K562 (cell line): ENCODE data around the gene PLSCR3. TPM values are rescaled to one million over a fixed set of nuclear protein-coding genes. Genes with fewer than 3 reads are reported as not detected.

ENCODE experiments used
- CCAR2 ChIP-seq: fragments of 200-400 bp; formaldehyde crosslinking; IDR thresholded peaks from 2 replicates; pipeline ENCODE4 v1.6.1; 2017; ENCODE audit warnings: mild to moderate bottlenecking, low read depth, low read length
- CHCHD3 ChIP-seq: fragments of 250-450 bp; sonication (Bioruptor Pico); IDR thresholded peaks from 2 replicates; pipeline ENCODE4 v2.1.2; 2022; ENCODE audit warnings: mild to moderate bottlenecking
- KHSRP ChIP-seq: fragments of 450-650 bp; IDR thresholded peaks from 2 replicates; pipeline ENCODE4 v1.6.1; 2017
- MBD2 ChIP-seq: sonication (generic); IDR thresholded peaks from 2 replicates; pipeline ENCODE4 v1.6.1; 2016; ENCODE audit warnings: low read depth, borderline replicate concordance
- MXI1 ChIP-seq: IDR thresholded peaks from 2 replicates; pipeline ENCODE4 v1.6.1; 2011; ENCODE audit warnings: low read depth, mild to moderate bottlenecking, improper control_type of control experiment, low read length
- NEUROD1 ChIP-seq: fragments of 150-350 bp; IDR thresholded peaks from 2 replicates; pipeline ENCODE4 v1.6.1; 2014; ENCODE audit warnings: borderline replicate concordance, low read length, low read depth; ENCODE audit not compliant: partially characterized antibody
- NFE2 ChIP-seq: IDR thresholded peaks from 2 replicates; pipeline ENCODE4 v1.6.1; 2014; ENCODE audit warnings: antibody characterized with exemption, low read depth
- POLR3A ChIP-seq: IDR thresholded peaks from 2 replicates; pipeline ENCODE4 v1.6.1; 2011; ENCODE audit warnings: borderline replicate concordance, mild to moderate bottlenecking, moderate library complexity; ENCODE audit not compliant: insufficient read length, insufficient read depth; ENCODE audit errors: extremely low read depth
- RAD21 ChIP-seq, 2 experiments: fragments of 250-450 bp in 1 of 2; fragments of 450-650 bp in 1 of 2; sonication (Bioruptor Pico) in 1 of 2; formaldehyde crosslinking in 1 of 2; IDR thresholded peaks in 1 of 2; conservative IDR thresholded peaks in 1 of 2; 2 replicates each; pipeline versions ENCODE4 v1.4.0 to v1.8.0; 2020 to 2022; ENCODE audit warnings: mild to moderate bottlenecking in 2 of 2, moderate library complexity in 1 of 2
- RBFOX2 ChIP-seq: fragments of 200-400 bp; formaldehyde crosslinking; IDR thresholded peaks from 2 replicates; pipeline ENCODE4 v1.6.1; 2017; ENCODE audit warnings: low read depth, mild to moderate bottlenecking, low read length, moderate library complexity
- SAFB2 ChIP-seq: fragments of 200-400 bp; formaldehyde crosslinking; IDR thresholded peaks from 2 replicates; pipeline ENCODE4 v1.6.1; 2018; ENCODE audit warnings: borderline replicate concordance, low read length, low read depth, moderate library complexity; ENCODE audit not compliant: severe bottlenecking
- ZFP36 ChIP-seq: fragments of 150-350 bp; IDR thresholded peaks from 2 replicates; pipeline ENCODE4 v1.6.1; 2018; ENCODE audit warnings: low read length, low read depth; ENCODE audit not compliant: partially characterized antibody
- ZNF24 ChIP-seq: fragments of 450-650 bp; IDR thresholded peaks from 2 replicates; pipeline ENCODE4 v1.6.1; 2016
- ZNF79 ChIP-seq: fragments of 250-450 bp; sonication (Bioruptor Pico); IDR thresholded peaks from 2 replicates; pipeline ENCODE4 v1.4.0; 2020; ENCODE audit warnings: low read depth, mild to moderate bottlenecking, moderate library complexity
- polyA plus RNA-seq, 8 experiments: library from polyadenylated mRNA; depleted of rRNA in 4 of 8; stranded (reverse) in 5 of 8; unstranded in 3 of 8; fragments of >200 nt; fragmentation: Nextera tagmentation in 2 of 8; fragmentation: Illumina TruSeq in 1 of 8; extraction: Ambion mirVana in 2 of 8; extraction: Trizol in 1 of 8; gene quantifications; 2 replicates each; pipeline versions ENCODE4 v1.2.1 to v1.2.3, GENCODE V29; 2011 to 2014; ENCODE audit warnings: inconsistent platforms in 1 of 8, missing spikeins in 1 of 8
- total RNA-seq, 7 experiments: library from RNA; depleted of rRNA in 6 of 7; stranded (reverse); fragments of >200 nt in 6 of 7; fragmentation: Illumina TruSeq in 2 of 7; extraction: Trizol in 2 of 7; gene quantifications; 2 replicates each; pipeline versions ENCODE4 v1.2.1 to v1.2.3, GENCODE V29; 2011 to 2021; ENCODE audit warnings: low replicate concordance in 1 of 7
- TF ChIP-seq, protein P1 (sequence below): fragments of 450-650 bp; IDR thresholded peaks from 2 replicates; pipeline ENCODE4 v1.6.1; 2018; ENCODE audit not compliant: partially characterized antibody
- TF ChIP-seq, protein P2 (sequence below): fragments of 450-650 bp; IDR thresholded peaks from 2 replicates; pipeline ENCODE4 v1.6.1; 2017; ENCODE audit warnings: mild to moderate bottlenecking, moderate library complexity
- TF ChIP-seq, protein P3 (sequence below): sonication (generic); formaldehyde crosslinking; IDR thresholded peaks from 2 replicates; pipeline ENCODE4 v1.8.0; 2023; ENCODE audit warnings: missing genetic modification reagents, mild to moderate bottlenecking, borderline replicate concordance

The PLSCR3 gene
- total and polyA plus RNA-seq, 9 of the 15 experiments (the other 6 are each of a cell fraction or from before 2014, with no cell fraction given): 3.2 to 16.8 (median 4.5) TPM

DNA sequence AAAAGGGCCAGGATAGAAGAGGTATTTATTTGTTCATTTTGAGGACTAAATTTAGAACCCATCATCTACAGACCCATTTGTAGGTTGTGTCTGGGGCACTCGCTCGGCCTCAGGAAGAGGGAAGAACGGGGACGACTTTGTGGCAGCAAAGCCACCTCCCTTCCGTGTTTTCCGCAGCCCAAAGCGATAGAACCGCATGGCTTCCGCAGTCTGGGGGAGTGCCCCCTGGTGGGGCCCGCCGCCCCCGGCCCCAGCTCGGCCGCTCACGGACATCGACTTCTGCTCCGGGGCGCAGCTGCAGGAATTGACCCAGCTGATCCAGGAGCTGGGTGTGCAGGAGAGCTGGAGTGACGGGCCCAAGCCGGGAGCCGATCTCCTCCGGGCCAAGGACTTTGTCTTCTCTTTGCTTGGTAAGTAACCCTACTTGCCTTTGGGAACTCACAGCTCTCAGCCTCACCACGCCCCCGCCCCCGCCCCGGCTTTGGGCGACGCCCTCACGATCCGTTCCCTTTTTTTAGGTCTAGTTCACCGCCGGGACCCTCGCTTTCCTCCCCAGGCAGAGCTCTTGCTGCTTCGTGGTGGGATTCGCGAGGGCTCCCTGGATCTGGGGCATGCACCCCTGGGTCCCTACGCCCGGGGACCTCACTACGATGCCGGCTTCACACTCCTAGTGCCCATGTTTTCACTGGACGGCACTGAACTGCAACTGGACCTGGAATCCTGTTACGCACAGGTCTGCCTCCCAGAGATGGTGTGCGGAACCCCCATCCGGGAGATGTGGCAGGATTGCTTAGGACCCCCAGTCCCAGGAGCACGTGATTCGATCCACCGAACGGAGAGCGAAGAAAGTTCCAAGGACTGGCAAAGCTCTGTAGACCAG is 41.6 kb upstream of the PLSCR3 start (continued):
- TF ChIP-seq, protein P1, sequence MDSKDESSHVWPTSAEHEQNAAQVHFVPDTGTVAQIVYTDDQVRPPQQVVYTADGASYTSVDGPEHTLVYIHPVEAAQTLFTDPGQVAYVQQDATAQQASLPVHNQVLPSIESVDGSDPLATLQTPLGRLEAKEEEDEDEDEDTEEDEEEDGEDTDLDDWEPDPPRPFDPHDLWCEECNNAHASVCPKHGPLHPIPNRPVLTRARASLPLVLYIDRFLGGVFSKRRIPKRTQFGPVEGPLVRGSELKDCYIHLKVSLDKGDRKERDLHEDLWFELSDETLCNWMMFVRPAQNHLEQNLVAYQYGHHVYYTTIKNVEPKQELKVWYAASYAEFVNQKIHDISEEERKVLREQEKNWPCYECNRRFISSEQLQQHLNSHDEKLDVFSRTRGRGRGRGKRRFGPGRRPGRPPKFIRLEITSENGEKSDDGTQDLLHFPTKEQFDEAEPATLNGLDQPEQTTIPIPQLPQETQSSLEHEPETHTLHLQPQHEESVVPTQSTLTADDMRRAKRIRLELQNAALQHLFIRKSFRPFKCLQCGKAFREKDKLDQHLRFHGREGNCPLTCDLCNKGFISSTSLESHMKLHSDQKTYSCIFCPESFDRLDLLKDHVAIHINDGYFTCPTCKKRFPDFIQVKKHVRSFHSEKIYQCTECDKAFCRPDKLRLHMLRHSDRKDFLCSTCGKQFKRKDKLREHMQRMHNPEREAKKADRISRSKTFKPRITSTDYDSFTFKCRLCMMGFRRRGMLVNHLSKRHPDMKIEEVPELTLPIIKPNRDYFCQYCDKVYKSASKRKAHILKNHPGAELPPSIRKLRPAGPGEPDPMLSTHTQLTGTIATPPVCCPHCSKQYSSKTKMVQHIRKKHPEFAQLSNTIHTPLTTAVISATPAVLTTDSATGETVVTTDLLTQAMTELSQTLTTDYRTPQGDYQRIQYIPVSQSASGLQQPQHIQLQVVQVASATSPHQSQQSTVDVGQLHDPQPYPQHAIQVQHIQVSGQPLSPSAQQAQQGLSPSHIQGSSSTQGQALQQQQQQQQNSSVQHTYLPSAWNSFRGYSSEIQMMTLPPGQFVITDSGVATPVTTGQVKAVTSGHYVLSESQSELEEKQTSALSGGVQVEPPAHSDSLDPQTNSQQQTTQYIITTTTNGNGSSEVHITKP: peak; percentile 61
- no peak for TF ChIP-seq SAFB2
- no peak for TF ChIP-seq MBD2
- TF ChIP-seq, protein P2, sequence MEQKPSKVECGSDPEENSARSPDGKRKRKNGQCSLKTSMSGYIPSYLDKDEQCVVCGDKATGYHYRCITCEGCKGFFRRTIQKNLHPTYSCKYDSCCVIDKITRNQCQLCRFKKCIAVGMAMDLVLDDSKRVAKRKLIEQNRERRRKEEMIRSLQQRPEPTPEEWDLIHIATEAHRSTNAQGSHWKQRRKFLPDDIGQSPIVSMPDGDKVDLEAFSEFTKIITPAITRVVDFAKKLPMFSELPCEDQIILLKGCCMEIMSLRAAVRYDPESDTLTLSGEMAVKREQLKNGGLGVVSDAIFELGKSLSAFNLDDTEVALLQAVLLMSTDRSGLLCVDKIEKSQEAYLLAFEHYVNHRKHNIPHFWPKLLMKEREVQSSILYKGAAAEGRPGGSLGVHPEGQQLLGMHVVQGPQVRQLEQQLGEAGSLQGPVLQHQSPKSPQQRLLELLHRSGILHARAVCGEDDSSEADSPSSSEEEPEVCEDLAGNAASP: no peak
- TF ChIP-seq RBFOX2: peak; percentile 74
- no peak for TF ChIP-seq POLR3A
- TF ChIP-seq CCAR2: no peak
- TF ChIP-seq ZNF79 (CRISPR knock-in tag): no peak
- no peak for TF ChIP-seq KHSRP
- no peak for TF ChIP-seq NFE2
- no peak for TF ChIP-seq ZNF24
- TF ChIP-seq CHCHD3 (CRISPR knock-in tag): no peak
- TF ChIP-seq, protein P3, sequence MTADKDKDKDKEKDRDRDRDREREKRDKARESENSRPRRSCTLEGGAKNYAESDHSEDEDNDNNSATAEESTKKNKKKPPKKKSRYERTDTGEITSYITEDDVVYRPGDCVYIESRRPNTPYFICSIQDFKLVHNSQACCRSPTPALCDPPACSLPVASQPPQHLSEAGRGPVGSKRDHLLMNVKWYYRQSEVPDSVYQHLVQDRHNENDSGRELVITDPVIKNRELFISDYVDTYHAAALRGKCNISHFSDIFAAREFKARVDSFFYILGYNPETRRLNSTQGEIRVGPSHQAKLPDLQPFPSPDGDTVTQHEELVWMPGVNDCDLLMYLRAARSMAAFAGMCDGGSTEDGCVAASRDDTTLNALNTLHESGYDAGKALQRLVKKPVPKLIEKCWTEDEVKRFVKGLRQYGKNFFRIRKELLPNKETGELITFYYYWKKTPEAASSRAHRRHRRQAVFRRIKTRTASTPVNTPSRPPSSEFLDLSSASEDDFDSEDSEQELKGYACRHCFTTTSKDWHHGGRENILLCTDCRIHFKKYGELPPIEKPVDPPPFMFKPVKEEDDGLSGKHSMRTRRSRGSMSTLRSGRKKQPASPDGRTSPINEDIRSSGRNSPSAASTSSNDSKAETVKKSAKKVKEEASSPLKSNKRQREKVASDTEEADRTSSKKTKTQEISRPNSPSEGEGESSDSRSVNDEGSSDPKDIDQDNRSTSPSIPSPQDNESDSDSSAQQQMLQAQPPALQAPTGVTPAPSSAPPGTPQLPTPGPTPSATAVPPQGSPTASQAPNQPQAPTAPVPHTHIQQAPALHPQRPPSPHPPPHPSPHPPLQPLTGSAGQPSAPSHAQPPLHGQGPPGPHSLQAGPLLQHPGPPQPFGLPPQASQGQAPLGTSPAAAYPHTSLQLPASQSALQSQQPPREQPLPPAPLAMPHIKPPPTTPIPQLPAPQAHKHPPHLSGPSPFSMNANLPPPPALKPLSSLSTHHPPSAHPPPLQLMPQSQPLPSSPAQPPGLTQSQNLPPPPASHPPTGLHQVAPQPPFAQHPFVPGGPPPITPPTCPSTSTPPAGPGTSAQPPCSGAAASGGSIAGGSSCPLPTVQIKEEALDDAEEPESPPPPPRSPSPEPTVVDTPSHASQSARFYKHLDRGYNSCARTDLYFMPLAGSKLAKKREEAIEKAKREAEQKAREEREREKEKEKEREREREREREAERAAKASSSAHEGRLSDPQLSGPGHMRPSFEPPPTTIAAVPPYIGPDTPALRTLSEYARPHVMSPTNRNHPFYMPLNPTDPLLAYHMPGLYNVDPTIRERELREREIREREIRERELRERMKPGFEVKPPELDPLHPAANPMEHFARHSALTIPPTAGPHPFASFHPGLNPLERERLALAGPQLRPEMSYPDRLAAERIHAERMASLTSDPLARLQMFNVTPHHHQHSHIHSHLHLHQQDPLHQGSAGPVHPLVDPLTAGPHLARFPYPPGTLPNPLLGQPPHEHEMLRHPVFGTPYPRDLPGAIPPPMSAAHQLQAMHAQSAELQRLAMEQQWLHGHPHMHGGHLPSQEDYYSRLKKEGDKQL (CRISPR knock-in tag): no peak
- peak in 1 of 2 experiments; percentile 38; a peak in 2 of 4 replicates for TF ChIP-seq RAD21 (CRISPR knock-in tag; conservative IDR thresholded peaks at IDR 0.05 in 1 of 2, IDR thresholded peaks at IDR 0.05 in 1 of 2)
- no peak for TF ChIP-seq MXI1
- TF ChIP-seq ZFP36: no peak
- TF ChIP-seq NEUROD1: no peak
